ENCODE results near the gene LRRC8E.

The LRRC8E gene

DNA sequence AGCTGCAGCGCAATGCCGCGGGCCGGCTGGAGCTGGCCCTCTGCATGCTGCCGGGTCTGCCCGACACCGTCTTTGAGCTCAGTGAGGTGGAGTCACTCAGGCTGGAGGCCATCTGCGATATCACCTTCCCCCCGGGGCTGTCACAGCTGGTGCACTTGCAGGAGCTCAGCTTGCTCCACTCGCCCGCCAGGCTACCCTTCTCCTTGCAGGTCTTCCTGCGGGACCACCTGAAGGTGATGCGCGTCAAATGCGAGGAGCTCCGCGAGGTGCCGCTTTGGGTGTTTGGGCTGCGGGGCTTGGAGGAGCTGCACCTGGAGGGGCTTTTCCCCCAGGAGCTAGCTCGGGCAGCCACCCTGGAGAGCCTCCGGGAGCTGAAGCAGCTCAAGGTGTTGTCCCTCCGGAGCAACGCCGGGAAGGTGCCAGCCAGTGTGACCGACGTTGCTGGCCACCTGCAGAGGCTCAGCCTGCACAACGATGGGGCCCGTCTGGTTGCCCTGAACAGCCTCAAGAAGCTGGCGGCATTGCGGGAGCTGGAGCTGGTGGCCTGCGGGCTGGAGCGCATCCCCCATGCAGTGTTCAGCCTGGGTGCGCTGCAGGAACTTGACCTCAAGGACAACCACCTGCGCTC lies 11.6 kb downstream of the LRRC8E start:
- Mint-ChIP-seq H3K27ac (no peak overlapping the region), H3K27me3 (peaks cover 30% of the 10 kb centered on the region)

DNA sequence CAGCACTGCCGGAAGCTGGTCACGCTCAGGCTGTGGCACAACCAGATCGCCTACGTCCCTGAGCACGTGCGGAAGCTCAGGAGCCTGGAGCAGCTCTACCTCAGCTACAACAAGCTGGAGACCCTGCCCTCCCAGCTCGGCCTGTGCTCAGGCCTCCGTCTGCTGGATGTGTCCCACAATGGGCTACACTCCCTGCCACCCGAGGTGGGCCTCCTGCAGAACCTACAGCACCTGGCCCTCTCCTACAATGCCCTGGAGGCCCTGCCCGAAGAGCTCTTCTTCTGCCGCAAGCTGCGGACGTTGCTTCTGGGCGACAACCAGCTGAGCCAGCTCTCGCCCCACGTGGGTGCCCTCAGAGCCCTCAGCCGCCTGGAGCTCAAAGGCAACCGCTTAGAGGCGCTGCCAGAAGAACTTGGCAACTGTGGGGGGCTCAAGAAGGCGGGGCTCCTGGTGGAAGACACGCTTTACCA lies 12.1 kb downstream of the LRRC8E start:
- H3K9me3 Mint-ChIP-seq: no peaks in the 10 kb centered on the region
- H3K4me1 Mint-ChIP-seq (ENCODE audit: low read depth): peaks cover 23% of the 10 kb centered on the region
- no peak overlapping the region for H3K27ac Mint-ChIP-seq
- peaks cover 26% of the 10 kb centered on the region for H3K27me3 Mint-ChIP-seq
- intact Hi-C loops (cut with micrococcal nuclease): no loop called here
- H3K36me3 Mint-ChIP-seq (ENCODE audit: low read depth): peaks cover 12% of the 10 kb centered on the region
- no peak overlapping the region for H3K4me3 Mint-ChIP-seq

More for the DNA sequence above, 11.6 kb downstream of the LRRC8E start:
- intact Hi-C loops (cut with micrococcal nuclease): no loop called here
- peaks cover 7% of the 10 kb centered on the region for H3K36me3 Mint-ChIP-seq (ENCODE audit: low read depth)
- H3K4me3 Mint-ChIP-seq: no peak overlapping the region
- H3K9me3 Mint-ChIP-seq: no peaks in the 10 kb centered on the region
- H3K4me1 Mint-ChIP-seq (ENCODE audit: low read depth): peaks cover 17% of the 10 kb centered on the region

DNA sequence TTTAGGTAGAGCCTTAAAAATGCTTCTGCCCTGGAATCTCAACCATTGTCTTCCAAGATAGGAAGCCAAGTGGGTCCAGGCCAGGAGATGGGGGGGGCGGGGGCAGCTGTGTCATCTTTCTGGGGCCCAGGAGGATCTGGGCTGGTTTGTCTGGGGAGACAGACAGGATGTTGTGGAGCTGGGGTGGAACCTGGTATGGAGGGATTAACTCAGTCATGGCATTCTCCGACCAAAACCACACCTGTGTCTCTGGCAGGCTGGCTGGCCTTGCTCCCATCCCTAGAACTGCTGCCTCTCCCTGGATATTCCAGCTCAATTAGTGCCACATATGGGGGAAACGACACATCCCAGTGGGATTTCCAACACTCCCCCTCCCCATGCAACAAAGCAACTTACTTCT lies 12.6 kb downstream of the LRRC8E start:
- H3K9me3 Mint-ChIP-seq: no peaks in the 10 kb centered on the region
- no peak overlapping the region for H3K27ac Mint-ChIP-seq
- intact Hi-C loops (cut with micrococcal nuclease): no loop called here
- peaks cover 17% of the 10 kb centered on the region for H3K36me3 Mint-ChIP-seq (ENCODE audit: low read depth)
- peaks cover 23% of the 10 kb centered on the region for H3K27me3 Mint-ChIP-seq
- H3K4me1 Mint-ChIP-seq (ENCODE audit: low read depth): peaks cover 28% of the 10 kb centered on the region
- H3K4me3 Mint-ChIP-seq: no peak overlapping the region

GRCh38 chr19:7901337-7901736 lies 13.0 kb downstream of the LRRC8E start:
- H3K4me3 Mint-ChIP-seq: no peak overlapping the region

DNA sequence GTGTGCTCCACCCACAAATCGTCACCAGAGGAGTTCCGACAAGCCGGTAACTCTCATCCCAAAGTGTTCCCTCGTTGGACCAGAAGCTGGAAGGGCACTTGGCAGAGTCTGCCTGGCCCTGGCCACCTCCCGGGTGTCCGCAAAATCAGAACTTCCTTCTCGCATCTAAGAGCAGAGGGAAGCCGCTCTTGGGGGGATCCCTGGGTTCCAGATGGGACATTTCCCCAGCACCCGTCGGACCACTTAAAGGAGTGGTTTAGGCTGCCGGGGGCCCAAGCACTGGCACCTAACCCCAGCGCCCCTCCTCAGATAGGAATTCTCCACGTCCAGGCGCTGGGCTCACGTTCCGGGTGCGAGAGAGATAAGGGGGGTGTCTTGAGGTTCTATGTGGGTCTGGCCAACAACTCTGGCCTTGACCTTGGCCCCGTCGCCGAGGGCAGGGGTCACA lies 14.5 kb downstream of the LRRC8E start:
- H3K4me3 Mint-ChIP-seq: peak overlapping the region; percentile 90
- peak overlapping the region; percentile 86 for H3K27ac Mint-ChIP-seq
- peaks cover 44% of the 10 kb centered on the region for H3K4me1 Mint-ChIP-seq (ENCODE audit: low read depth)
- H3K9me3 Mint-ChIP-seq: no peaks in the 10 kb centered on the region
- peaks cover 18% of the 10 kb centered on the region for H3K27me3 Mint-ChIP-seq
- intact Hi-C loops (cut with micrococcal nuclease): loop anchor here (1.0 to 2.0 kb wide), 2 partner anchors 18 to 40 kb away; partner anchors contain the start of genes SNAPC2 and TIMM44
- peaks cover 36% of the 10 kb centered on the region for H3K36me3 Mint-ChIP-seq (ENCODE audit: low read depth)

More at GRCh38 chr19:7901337-7901736, 13.0 kb downstream of the LRRC8E start:
- Mint-ChIP-seq H3K27ac (no peak overlapping the region), H3K27me3 (peaks cover 23% of the 10 kb centered on the region), H3K9me3 (no peaks in the 10 kb centered on the region), H3K4me1 (ENCODE audit: low read depth) (peaks cover 32% of the 10 kb centered on the region), H3K36me3 (ENCODE audit: low read depth) (peaks cover 21% of the 10 kb centered on the region)
- intact Hi-C loops (cut with micrococcal nuclease): no loop called here

- peaks cover 43% of the 10 kb centered on the region for H3K36me3 Mint-ChIP-seq (ENCODE audit: low read depth)
- peak within 1 kb of the TSS; percentile 86 for H3K27ac Mint-ChIP-seq
- intact Hi-C loops (cut with micrococcal nuclease): loop anchor here (1.0 to 2.0 kb wide), 2 partner anchors 17 to 40 kb away; partner anchors contain the start of genes SNAPC2 and TIMM44
- peaks cover 45% of the 10 kb centered on the region for H3K4me1 Mint-ChIP-seq (ENCODE audit: low read depth)
- no peaks in the 10 kb centered on the region for H3K9me3 Mint-ChIP-seq
- H3K27me3 Mint-ChIP-seq: peaks cover 15% of the 10 kb centered on the region
- peak within 1 kb of the TSS; percentile 90 for H3K4me3 Mint-ChIP-seq
Observed at GRCh38 chr19:7903244-7904073, 15.1 kb downstream of the LRRC8E start, which contains the start of gene MAP2K7. Gene MAP2K7, plus strand, starts transcription at chr19:7903877. Its CDS starts 68 bp downstream, at chr19:7903945.

- Mint-ChIP-seq H3K9me3 (no peaks in the 10 kb centered on the region), H3K36me3 (ENCODE audit: low read depth) (peaks cover 51% of the 10 kb centered on the region), H3K4me3 (peak overlapping the region; percentile 86), H3K27ac (peak overlapping the region; percentile 86), H3K27me3 (peaks cover 15% of the 10 kb centered on the region), H3K4me1 (ENCODE audit: low read depth) (peaks cover 45% of the 10 kb centered on the region)
- intact Hi-C loops (cut with micrococcal nuclease): no loop called here
Observed at GRCh38 chr19:7904074-7905020, 16.0 kb downstream of the LRRC8E start.

DNA sequence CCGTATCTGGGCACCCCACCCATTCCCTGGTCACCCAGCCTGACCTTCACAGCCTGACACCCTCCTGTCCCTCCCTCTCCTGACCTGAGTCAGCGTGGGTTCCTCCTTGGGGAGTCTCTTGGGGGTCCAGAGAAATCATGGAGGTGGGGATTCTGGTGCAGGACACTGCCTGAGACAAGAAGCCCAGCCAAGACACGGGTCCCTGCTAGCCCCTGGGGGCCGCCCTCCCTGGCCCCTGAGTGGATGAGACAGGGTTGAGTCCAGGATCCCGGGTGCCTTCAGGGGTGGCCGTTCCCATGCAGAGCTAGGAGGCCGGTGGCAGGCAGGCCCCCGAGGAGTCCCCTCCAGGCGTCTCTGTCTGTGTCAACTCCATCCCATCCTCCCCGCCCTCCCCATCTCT lies 17.0 kb downstream of the LRRC8E start:
- Mint-ChIP-seq H3K36me3 (ENCODE audit: low read depth) (peaks cover 61% of the 10 kb centered on the region), H3K4me1 (ENCODE audit: low read depth) (peaks cover 45% of the 10 kb centered on the region), H3K27ac (peak overlapping the region; percentile 86), H3K27me3 (peaks cover 7% of the 10 kb centered on the region), H3K4me3 (peak overlapping the region; percentile 86), H3K9me3 (no peaks in the 10 kb centered on the region)
- intact Hi-C loops (cut with micrococcal nuclease): no loop called here

GRCh38 chr19:7905859-7906258 lies 17.5 kb downstream of the LRRC8E start:
- Mint-ChIP-seq H3K4me1 (ENCODE audit: low read depth) (peaks cover 45% of the 10 kb centered on the region), H3K27me3 (peaks cover 3% of the 10 kb centered on the region), H3K27ac (peak overlapping the region; percentile 86), H3K4me3 (peak overlapping the region; percentile 33), H3K36me3 (ENCODE audit: low read depth) (peaks cover 67% of the 10 kb centered on the region), H3K9me3 (no peaks in the 10 kb centered on the region)
- intact Hi-C loops (cut with micrococcal nuclease): no loop called here

GRCh38 chr19:7907122-7907521 lies 18.8 kb downstream of the LRRC8E start:
- H3K27ac Mint-ChIP-seq: no peak overlapping the region
- no peak overlapping the region for H3K4me3 Mint-ChIP-seq
- no peaks in the 10 kb centered on the region for H3K9me3 Mint-ChIP-seq
- H3K36me3 Mint-ChIP-seq (ENCODE audit: low read depth): peaks cover 79% of the 10 kb centered on the region
- peaks cover 3% of the 10 kb centered on the region for H3K27me3 Mint-ChIP-seq
- peaks cover 45% of the 10 kb centered on the region for H3K4me1 Mint-ChIP-seq (ENCODE audit: low read depth)
- intact Hi-C loops (cut with micrococcal nuclease): no loop called here

- Mint-ChIP-seq H3K27me3 (peaks cover 2% of the 10 kb centered on the region), H3K9me3 (no peaks in the 10 kb centered on the region), H3K4me1 (ENCODE audit: low read depth) (peaks cover 43% of the 10 kb centered on the region), H3K27ac (no peak overlapping the region), H3K36me3 (ENCODE audit: low read depth) (peaks cover 83% of the 10 kb centered on the region), H3K4me3 (no peak overlapping the region)
- intact Hi-C loops (cut with micrococcal nuclease): no loop called here
Observed at GRCh38 chr19:7907544-7907943, 19.2 kb downstream of the LRRC8E start.

GRCh38 chr19:7908078-7908699 lies 19.9 kb downstream of the LRRC8E start:
- no peaks in the 10 kb centered on the region for H3K9me3 Mint-ChIP-seq
- peaks cover 41% of the 10 kb centered on the region for H3K4me1 Mint-ChIP-seq (ENCODE audit: low read depth)
- peaks cover 90% of the 10 kb centered on the region for H3K36me3 Mint-ChIP-seq (ENCODE audit: low read depth)
- intact Hi-C loops (cut with micrococcal nuclease): no loop called here
- no peak overlapping the region for H3K27ac Mint-ChIP-seq
- H3K4me3 Mint-ChIP-seq: no peak overlapping the region
- H3K27me3 Mint-ChIP-seq: peaks cover 5% of the 10 kb centered on the region
